BE2C (cell line): ENCODE measurements around the gene C5orf22.
"Not testable (repeated sequence)": the region's sequence is repeated elsewhere in the genome, so short reads cannot be mapped to it uniquely, and the experiment has no call there.

Experiments used
- DNase-seq: peaks from one replicate; pipeline ENCODE4 v3.0.0-alpha.2; 2020
- H3K27me3 ChIP-seq: fragments of 250-450 bp; sonication (Bioruptor Pico); 2 replicates; pipeline ENCODE4 v1.5.1; 2020; ENCODE audit warnings: mild to moderate bottlenecking
- H3K36me3 ChIP-seq: fragments of 250-450 bp; sonication (Bioruptor Pico); 2 replicates; pipeline ENCODE4 v1.5.1; 2020; ENCODE audit warnings: mild to moderate bottlenecking
- H3K4me1 ChIP-seq: fragments of 250-450 bp; sonication (Bioruptor Pico); 2 replicates; pipeline ENCODE4 v1.5.1; 2020
- H3K4me3 ChIP-seq: 2 replicates; pipeline ENCODE4 v1.5.1; 2011; ENCODE audit warnings: low read depth, low read length
- H3K9me3 ChIP-seq: fragments of 250-450 bp; sonication (Bioruptor Pico); 2 replicates; pipeline ENCODE4 v1.5.1; 2020
- TF ChIP-seq, protein P1 (sequence below): IDR thresholded peaks from 2 replicates; pipeline ENCODE4 v1.5.1; 2012; ENCODE audit warnings: mild to moderate bottlenecking, low read depth, low read length

Gene C5orf22

DNA sequence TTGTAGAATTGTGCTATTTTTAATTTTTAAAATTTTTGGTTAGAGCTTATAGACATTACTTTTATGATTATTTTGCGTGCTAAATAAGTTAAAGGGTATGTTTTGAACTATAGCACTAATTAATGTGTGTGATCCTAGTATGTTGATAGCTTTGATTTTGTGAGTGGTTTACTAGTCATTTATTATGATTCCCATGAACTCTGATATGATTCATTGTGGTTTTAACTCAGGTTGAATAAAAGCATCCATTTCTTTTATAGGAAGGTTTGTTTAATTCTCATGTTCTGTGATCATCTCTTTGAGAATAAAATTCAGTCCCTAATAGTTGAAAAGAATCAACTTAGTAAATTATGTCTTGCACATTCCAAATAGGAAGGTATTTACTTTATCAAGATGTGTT lies 22.5 kb downstream of the C5orf22 start:
- Histone ChIP-seq H3K9me3 (no peaks in the 10 kb centered on the region), H3K36me3 (peaks cover 25% of the 10 kb centered on the region), H3K27me3 (no peaks in the 10 kb centered on the region), H3K4me3 (no peak overlapping the region), H3K4me1 (no peaks in the 10 kb centered on the region; the same call in 1 of the 2 replicates)
- DNase-seq: no peak
- TF ChIP-seq, protein P1, sequence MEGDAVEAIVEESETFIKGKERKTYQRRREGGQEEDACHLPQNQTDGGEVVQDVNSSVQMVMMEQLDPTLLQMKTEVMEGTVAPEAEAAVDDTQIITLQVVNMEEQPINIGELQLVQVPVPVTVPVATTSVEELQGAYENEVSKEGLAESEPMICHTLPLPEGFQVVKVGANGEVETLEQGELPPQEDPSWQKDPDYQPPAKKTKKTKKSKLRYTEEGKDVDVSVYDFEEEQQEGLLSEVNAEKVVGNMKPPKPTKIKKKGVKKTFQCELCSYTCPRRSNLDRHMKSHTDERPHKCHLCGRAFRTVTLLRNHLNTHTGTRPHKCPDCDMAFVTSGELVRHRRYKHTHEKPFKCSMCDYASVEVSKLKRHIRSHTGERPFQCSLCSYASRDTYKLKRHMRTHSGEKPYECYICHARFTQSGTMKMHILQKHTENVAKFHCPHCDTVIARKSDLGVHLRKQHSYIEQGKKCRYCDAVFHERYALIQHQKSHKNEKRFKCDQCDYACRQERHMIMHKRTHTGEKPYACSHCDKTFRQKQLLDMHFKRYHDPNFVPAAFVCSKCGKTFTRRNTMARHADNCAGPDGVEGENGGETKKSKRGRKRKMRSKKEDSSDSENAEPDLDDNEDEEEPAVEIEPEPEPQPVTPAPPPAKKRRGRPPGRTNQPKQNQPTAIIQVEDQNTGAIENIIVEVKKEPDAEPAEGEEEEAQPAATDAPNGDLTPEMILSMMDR: no peak

DNA sequence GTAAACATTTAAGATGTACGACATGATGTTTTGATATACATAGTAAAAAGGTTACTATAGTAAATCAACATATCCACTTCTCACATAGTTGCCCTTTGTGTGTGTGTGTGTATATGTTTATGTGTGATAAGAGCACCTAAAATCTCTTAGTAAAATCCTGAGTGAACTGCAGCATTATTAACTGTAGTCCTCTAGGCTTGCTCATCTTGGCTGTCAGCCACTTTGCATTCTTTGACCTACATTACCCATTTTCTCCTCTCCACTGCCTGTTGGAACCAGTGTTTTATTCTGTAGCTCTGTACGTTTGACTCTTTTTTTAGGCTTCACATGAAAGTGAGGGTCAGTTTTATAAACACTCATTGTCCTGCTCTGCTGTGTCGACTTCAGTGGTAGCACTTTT lies 24.4 kb downstream of the C5orf22 start:
- Histone ChIP-seq H3K36me3 (peaks cover 22% of the 10 kb centered on the region), H3K4me1 (no peaks in the 10 kb centered on the region; the same call in 1 of the 2 replicates), H3K9me3 (no peaks in the 10 kb centered on the region), H3K4me3 (no peak overlapping the region), H3K27me3 (no peaks in the 10 kb centered on the region)
- TF ChIP-seq, protein P1: no peak
- DNase-seq: no peak

DNA sequence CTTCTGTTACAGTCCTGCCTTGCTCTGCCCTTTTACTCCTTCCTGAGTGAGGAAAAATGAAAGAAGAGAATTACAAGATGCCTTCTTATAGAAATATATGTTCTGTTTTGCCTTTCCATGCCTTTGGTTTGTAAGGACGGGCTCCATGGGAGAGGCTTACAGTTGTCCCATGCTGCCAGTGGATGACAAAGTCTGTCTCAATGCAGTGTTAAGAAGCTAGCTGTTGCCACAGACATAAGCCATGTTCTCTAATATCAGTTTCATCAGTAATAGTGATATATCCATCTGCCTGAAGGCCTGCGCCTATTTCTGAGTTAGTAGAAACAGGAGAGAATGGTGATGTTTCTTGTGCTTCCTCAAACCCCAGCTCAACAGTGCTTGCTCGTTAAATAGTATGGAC lies 27.8 kb downstream of the C5orf22 start:
- TF ChIP-seq, protein P1: no peak
- DNase-seq: no peak
- no peaks in the 10 kb centered on the region; the same call in 1 of the 2 replicates for H3K4me1 ChIP-seq
- no peaks in the 10 kb centered on the region; the same call in 1 of the 2 replicates for H3K36me3 ChIP-seq
- H3K9me3 ChIP-seq: no peaks in the 10 kb centered on the region
- H3K27me3 ChIP-seq: no peaks in the 10 kb centered on the region
- H3K4me3 ChIP-seq: no peak overlapping the region

DNA sequence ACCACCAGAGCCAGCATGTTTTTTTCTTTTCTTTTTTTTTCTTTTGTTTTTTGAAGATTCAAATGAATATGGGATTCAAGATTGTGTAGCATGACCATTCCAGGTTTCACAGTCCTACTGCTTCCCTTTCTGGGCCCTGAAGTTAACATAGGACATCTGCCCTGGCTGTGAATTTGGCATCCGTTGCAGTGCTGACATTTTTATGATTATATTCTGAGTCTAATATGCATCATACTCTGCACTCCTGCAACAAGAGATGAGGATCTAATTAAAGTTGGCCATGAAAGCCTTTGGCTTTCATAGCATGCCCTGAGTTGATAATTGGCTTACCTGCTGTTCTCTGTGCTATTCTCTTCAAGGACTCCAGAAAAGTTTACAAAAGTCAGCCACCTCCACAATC lies 29.8 kb downstream of the C5orf22 start:
- no peaks in the 10 kb centered on the region; the same call in 1 of the 2 replicates for H3K9me3 ChIP-seq
- no peaks in the 10 kb centered on the region for H3K27me3 ChIP-seq
- TF ChIP-seq, protein P1: no peak
- no peaks in the 10 kb centered on the region for H3K36me3 ChIP-seq
- H3K4me1 ChIP-seq: no peaks in the 10 kb centered on the region; the same call in 1 of the 2 replicates
- H3K4me3 ChIP-seq: no peak overlapping the region
- no peak for DNase-seq

DNA sequence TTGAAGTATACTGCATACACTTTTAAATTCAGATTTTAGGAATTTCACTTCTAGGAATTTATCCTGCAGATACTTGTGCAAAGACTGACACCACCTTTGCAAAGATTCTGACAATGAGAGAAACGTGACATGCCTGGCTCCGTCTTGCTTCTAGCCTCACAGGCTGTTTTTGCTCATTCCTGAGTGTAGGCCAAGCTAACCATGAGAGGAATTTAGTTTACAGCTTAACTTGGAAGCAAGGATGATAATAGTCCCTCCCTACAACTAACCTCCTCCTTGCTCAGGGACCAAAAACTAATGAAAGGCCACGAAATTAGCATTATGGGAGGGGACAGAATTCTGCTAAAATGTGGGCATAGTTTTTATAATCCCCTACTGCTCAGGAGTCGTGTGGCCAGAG lies 31.1 kb downstream of the C5orf22 start:
- Histone ChIP-seq H3K4me1 (no peaks in the 10 kb centered on the region; the same call in 1 of the 2 replicates), H3K27me3 (no peaks in the 10 kb centered on the region), H3K4me3 (no peak overlapping the region), H3K9me3 (no peaks in the 10 kb centered on the region; the same call in 1 of the 2 replicates), H3K36me3 (no peaks in the 10 kb centered on the region)
- TF ChIP-seq, protein P1: no peak
- DNase-seq: no peak

DNA sequence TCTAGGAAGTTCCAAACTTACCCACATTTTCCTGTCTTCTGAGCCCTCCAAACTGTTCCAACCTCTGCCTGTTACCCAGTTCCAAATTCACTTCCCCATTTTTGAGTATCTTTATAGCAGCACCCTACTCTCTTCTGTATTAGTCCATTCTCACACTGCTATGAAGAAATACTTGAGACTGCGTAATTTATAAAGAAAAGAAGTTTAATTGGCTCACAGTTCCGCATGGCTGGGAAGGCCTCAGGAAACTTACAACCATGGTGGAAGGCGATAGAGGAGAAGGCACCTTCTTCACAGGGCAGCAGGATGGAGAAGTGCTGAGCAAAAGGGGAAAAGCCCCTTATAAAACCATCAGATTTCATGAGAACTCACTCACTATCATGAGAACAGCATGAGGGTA lies 34.3 kb downstream of the C5orf22 start:
- H3K9me3 ChIP-seq, H3K36me3 ChIP-seq, H3K4me1 ChIP-seq, H3K27me3 ChIP-seq, H3K4me3 ChIP-seq, DNase-seq: not testable (repeated sequence)
